Epidermal melanocyte (primary cell): Measurements from ENCODE around the gene MTMR10.
A peak's percentile ranks its signal among the peaks of the same experiment; 100 is the strongest.

Experiments
- DNase-seq: peaks from one replicate; pipeline ENCODE4 v3.0.0; 2011; ENCODE audit warnings: low spot score; ENCODE audit not compliant: insufficient read length

Gene MTMR10

DNA sequence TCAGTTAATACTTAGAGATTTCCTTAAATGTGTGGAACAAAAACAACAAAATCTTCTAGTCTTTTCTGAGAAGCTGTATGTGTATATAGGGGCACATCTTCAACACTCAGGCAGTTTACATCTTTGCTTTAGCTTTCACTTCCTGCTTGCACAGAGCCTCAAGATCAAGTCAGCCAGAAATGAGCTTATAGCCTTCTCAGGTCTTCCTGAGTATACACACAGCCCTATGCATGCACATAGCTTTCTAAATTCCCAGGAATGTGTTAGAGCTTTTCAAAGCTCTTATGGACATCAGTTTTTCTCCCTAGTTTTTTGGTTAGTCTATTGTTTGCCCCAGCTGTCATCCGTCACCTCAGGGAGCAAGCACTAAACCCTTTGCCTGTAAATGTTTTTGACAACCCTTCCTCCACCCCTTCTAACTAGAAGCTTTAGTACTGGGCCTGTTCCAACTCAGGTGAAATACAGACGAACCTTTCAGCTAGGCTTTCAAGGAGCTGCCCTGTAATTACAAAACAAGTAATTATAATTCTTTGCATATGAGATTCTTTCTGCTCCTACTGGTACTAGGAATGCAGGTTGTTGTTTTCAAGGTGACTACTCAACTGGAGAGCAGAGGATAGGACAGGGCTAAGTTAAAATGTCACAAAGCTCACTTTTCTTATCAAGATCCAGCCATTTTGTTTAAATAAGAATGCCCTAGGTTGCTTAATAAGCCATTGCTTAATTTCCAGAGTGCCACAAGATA is 22.6 kb upstream of the MTMR10 start:
- no peak for DNase-seq

- no peak for DNase-seq
These were observed 21.0 kb upstream of the MTMR10 start for GRCh38 chr15:31012455-31012854.

DNA sequence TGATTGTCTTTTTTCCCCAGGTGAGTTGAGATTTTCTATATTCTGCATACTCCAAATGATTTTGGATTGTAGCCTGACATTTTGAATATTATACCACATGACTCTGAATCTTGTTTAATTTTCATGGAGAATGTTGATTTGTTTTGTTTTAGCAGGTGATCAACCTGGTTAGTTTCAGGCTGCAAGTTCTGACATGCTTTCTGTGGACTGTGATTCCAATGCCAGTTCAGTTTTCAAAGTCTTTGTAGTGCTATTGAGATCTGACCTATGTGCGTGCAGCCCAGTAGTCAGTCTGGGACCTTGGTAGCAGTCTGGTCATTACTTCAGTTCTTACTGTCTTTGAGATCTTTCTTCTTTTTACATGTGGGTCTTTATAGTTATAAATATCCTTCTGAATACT is 18.6 kb upstream of the MTMR10 start:
- no peak for DNase-seq

- DNase-seq = no peak
These were observed 14.2 kb upstream of the MTMR10 start for GRCh38 chr15:31005660-31006059.

GRCh38 chr15:31004220-31004733 is 12.8 kb upstream of the MTMR10 start:
- no peak for DNase-seq

- DNase-seq = no peak
These were observed 10.3 kb upstream of the MTMR10 start for GRCh38 chr15:31001702-31002101.

GRCh38 chr15:30999729-31000128 is 8.3 kb upstream of the MTMR10 start:
- no peak for DNase-seq

GRCh38 chr15:30997270-30997669 is 5.8 kb upstream of the MTMR10 start:
- DNase-seq = no peak

DNA sequence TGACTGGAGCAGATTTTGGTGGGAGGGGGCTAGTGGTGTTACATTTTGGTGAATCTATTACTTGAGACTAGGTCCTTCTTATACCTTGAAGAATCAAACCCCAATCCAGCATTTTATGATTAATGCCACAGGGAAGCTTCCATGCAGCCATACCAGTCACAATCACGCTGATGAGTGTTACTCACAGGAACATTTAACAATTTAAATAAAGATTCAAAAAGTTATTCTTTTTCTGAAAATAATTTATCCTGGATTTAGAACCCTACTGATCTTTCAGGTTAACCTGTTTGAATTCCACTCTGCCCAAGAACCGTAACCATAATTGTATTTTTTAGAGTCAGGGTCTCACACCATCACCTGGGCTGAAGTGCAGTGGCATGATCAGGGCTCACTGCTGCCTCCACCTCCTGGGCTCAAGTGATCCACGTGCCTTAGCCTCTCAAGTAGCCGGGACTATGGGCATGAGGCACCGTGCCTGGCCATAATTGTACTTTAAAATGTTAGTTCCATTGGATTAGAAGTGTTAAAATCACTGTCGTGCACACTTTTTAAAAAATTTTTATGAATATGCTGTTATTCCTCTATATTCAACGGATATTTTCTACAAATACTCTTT is 929 bp upstream of the MTMR10 start:
- DNase-seq = no peak

DNA sequence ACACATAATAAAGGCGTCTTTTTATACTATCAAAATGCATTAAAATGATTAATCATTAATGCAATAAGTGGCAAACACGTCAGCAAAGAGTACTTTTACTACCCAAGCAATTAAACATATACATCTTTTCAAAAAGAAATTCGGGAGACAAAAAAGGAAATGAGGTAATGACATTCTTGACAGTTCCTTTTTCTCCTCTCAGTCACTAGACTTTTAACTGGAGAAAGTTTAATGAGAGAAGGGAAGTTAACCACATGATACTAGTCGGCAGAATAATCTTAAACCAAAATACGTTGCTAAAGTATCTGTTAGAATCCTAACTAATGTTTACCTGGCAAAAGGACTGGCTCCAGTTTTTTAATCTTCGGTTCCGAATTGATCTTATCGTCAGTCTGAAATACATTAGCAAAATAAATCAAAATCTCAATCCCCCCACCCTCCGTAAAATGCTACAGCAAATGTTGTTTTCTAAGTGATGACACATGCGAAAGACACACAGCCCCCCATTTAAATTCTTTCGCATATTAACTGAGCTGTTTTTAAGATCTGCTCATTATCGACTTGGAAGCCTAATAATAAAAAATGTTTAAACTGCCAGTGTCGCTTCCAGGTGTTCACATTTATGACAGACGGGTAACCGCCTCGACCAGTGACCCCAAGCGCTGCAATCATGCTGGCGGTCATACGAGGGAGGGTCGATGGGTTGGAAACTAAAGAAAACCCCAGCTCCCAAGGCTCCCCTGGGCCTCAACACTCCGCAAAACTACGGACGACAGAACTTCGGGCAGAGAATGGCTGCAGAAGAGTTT is 778 bp downstream of the MTMR10 start:
- no peak for DNase-seq

GRCh38 chr15:30990036-30990435 is 1.4 kb downstream of the MTMR10 start:
- no peak for DNase-seq

- DNase-seq = no peak
These were observed 6.3 kb downstream of the MTMR10 start for GRCh38 chr15:30985081-30985531.

GRCh38 chr15:30984542-30984941 is 6.9 kb downstream of the MTMR10 start:
- DNase-seq = peak; percentile 30

DNA sequence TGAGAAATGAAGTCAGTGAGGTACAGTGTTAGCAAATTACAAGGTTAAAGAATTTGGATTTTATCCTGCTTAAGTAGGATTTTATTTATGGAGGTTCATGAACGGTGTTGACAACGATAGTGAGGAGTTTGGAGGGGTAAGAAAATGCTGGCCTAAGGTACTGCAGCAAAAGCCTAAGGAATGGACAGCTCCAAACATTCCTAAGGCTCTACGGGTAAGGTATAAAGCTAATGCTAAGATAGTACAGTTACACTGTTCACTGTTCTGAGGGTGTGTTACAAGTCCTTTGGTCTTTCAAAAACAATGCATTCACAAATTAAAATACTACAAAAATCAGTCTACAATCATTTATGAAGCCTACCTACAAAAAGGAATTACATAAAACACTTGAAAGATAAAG is 7.3 kb downstream of the MTMR10 start:
- no peak for DNase-seq

DNA sequence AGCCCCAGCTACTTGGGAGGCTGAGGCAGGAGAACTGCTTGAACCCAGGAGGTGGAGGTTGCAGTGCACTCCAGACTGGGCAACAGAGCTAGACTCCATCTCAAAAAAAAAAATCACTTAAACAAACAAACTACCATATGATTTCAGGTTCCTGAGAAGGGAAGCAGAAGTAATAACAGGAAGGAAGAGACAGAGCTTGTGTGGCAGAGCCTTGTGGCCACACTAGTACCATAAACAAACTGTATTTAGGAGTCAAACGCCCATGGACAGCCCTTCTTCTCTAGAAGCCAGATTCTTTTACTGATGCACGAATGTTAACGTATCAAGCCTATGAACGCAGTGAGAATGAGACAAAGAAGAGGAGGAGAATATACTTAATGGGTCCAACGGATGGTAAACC is 12.0 kb downstream of the MTMR10 start:
- DNase-seq = no peak

GRCh38 chr15:30978328-30978727 is 13.1 kb downstream of the MTMR10 start:
- DNase-seq = no peak

GRCh38 chr15:30974112-30974511 is 17.3 kb downstream of the MTMR10 start:
- DNase-seq = no peak

DNA sequence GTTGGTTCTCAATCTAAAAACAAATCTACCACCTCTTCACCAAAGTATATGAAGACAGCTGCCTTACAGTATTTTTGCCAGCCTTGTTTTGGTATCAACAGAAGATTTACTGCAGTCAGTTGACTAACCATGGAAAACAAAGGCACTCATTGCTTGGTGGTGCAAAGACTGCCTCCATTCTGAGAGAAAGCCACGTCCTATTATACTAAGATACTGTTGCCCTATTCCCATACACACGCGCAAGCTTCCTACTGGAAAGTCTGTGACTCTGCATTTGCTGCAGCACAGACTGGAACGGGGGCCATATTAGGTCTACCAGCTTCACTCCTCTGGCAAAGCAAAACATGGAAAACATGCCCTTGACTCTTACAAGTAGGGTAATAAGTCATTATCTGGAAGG is 18.0 kb downstream of the MTMR10 start:
- DNase-seq = peak; percentile 52

- no peak for DNase-seq
These were observed 21.7 kb downstream of the MTMR10 start for GRCh38 chr15:30969724-30970123.

DNA sequence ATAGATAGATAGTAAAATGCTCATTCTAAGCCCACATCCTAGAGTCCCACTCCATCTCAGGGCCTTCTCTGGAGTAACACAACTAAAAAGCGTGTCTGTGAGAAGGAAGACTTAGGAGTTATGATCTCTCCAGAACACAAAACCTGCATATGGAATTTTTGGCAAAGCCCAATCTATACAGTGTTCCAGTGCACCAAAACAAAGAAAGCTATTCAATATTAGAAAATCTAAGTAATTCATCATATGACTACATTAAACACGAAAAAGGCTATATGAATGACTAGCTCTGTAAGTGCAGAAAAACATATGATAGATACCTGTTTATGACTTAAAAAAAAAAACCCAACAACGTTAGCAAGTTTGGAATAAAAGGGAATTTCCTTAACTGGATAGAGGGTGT is 27.7 kb downstream of the MTMR10 start:
- DNase-seq = peak; percentile 23

GRCh38 chr15:30962659-30963058 is 28.8 kb downstream of the MTMR10 start:
- no peak for DNase-seq

GRCh38 chr15:30962079-30962478 is 29.3 kb downstream of the MTMR10 start:
- DNase-seq = no peak
